DOHH2 (cell line): Measurements from ENCODE around the gene MALT1.

Experiments
- H3F3A ChIP-seq: fragments of 200-600 bp; sonication (generic), shearing (Covaris generic); 2 replicates; pipeline ENCODE4 v1.6.0; 2016; ENCODE audit warnings: antibody characterized with exemption, mild to moderate bottlenecking; ENCODE audit not compliant: control insufficient read depth, insufficient read depth
- H3K27ac ChIP-seq: fragments of 200-600 bp; sonication (generic); 2 replicates; pipeline ENCODE4 v1.5.1; 2014; ENCODE audit warnings: low read depth, mild to moderate bottlenecking, low read length, moderate library complexity
- H3K27me3 ChIP-seq: fragments of 200-600 bp; sonication (generic); 2 replicates; pipeline ENCODE4 v1.6.1; 2014; ENCODE audit warnings: mild to moderate bottlenecking, low read length, mixed read lengths; ENCODE audit not compliant: control insufficient read depth
- H3K36me3 ChIP-seq: fragments of 200-600 bp; sonication (generic); 2 replicates; pipeline ENCODE4 v1.6.1; 2014; ENCODE audit warnings: mild to moderate bottlenecking, low read length, moderate library complexity, mixed read lengths; ENCODE audit not compliant: control insufficient read depth
- H3K4me1 ChIP-seq: fragments of 200-600 bp; sonication (generic); 2 replicates; pipeline ENCODE4 v1.6.1; 2014; ENCODE audit warnings: mild to moderate bottlenecking, low read length, mixed read lengths; ENCODE audit not compliant: control insufficient read depth
- H3K4me2 ChIP-seq: fragments of 200-600 bp; sonication (generic); 2 replicates; pipeline ENCODE4 v1.6.0; 2014; ENCODE audit warnings: mild to moderate bottlenecking, low read length, moderate library complexity
- H3K4me3 ChIP-seq: fragments of 200-600 bp; sonication (generic); 2 replicates; pipeline ENCODE4 v1.5.1; 2014; ENCODE audit warnings: mild to moderate bottlenecking, low read length, mixed read lengths
- H3K79me2 ChIP-seq: fragments of 200-600 bp; sonication (generic); 2 replicates; pipeline ENCODE4 v1.6.1; 2014; ENCODE audit warnings: mild to moderate bottlenecking, low read length, mixed read lengths; ENCODE audit not compliant: control insufficient read depth
- H3K9me2 ChIP-seq: fragments of 200-600 bp; sonication (generic); replicated peaks from 2 replicates; pipeline ENCODE4 v1.6.1; 2014; ENCODE audit warnings: mild to moderate bottlenecking, low read length, mixed read lengths; ENCODE audit not compliant: control insufficient read depth
- H3K9me3 ChIP-seq: fragments of 200-600 bp; sonication (generic); 2 replicates; pipeline ENCODE4 v1.6.1; 2014; ENCODE audit warnings: antibody characterized with exemption, low read length, mixed read lengths; ENCODE audit not compliant: control insufficient read depth, insufficient read depth
- H4K20me1 ChIP-seq: fragments of 200-600 bp; sonication (generic); 2 replicates; pipeline ENCODE4 v1.6.0; 2014; ENCODE audit warnings: low read depth, mild to moderate bottlenecking, antibody characterized with exemption, low read length, moderate library complexity; ENCODE audit not compliant: control insufficient read depth, insufficient read depth
- CTCF ChIP-seq: fragments of 200-600 bp; sonication (generic); IDR thresholded peaks from one replicate; pipeline ENCODE4 v1.5.1; 2014; ENCODE audit warnings: antibody characterized with exemption, mild to moderate bottlenecking, low read depth, low read length; ENCODE audit not compliant: poor library complexity, severe bottlenecking
- EZH2phosphoT487 ChIP-seq: fragments of 200-600 bp; sonication (generic); IDR thresholded peaks from 2 replicates; pipeline ENCODE4 v1.6.1; 2017; ENCODE audit warnings: borderline replicate concordance, mild to moderate bottlenecking, antibody characterized with exemption, low read length, moderate library complexity, mixed read lengths

Gene MALT1

GRCh38 chr18:58726671-58727070 is 55.4 kb downstream of the MALT1 start:
- no peaks in the 10 kb centered on the region for H3K4me1 ChIP-seq
- no peaks in the 10 kb centered on the region for H3K79me2 ChIP-seq

GRCh38 chr18:58727776-58728500 is 56.7 kb downstream of the MALT1 start:
- no peak overlapping the region for H3K4me3 ChIP-seq
- H3K36me3 ChIP-seq: peaks cover 4% of the 10 kb centered on the region; the same call in 1 of the 2 replicates
- no peak for TF ChIP-seq EZH2phosphoT487
- H3K4me1 ChIP-seq: no peaks in the 10 kb centered on the region
- no peaks in the 10 kb centered on the region for H3K9me3 ChIP-seq
- no peaks in the 10 kb centered on the region for H3K79me2 ChIP-seq
- H3K27ac ChIP-seq: no peak overlapping the region
- H4K20me1 ChIP-seq: no peaks in the 10 kb centered on the region
- H3F3A ChIP-seq: no peaks in the 10 kb centered on the region
- no peaks in the 10 kb centered on the region for H3K9me2 ChIP-seq
- H3K27me3 ChIP-seq: no peaks in the 10 kb centered on the region
- no peak overlapping the region for H3K4me2 ChIP-seq

More at GRCh38 chr18:58726671-58727070, 55.4 kb downstream of the MALT1 start:
- peaks cover 6% of the 10 kb centered on the region; the same call in 1 of the 2 replicates for H3K36me3 ChIP-seq
- no peak overlapping the region for H3K27ac ChIP-seq
- TF ChIP-seq CTCF (no peak), EZH2phosphoT487 (no peak)
- H3F3A ChIP-seq: no peaks in the 10 kb centered on the region
- H3K9me2 ChIP-seq: no peaks in the 10 kb centered on the region
- no peaks in the 10 kb centered on the region for H3K9me3 ChIP-seq
- H3K4me3 ChIP-seq: no peak overlapping the region
- no peak overlapping the region for H3K4me2 ChIP-seq
- H4K20me1 ChIP-seq: no peaks in the 10 kb centered on the region
- H3K27me3 ChIP-seq: no peaks in the 10 kb centered on the region

GRCh38 chr18:58728719-58729118 is 57.5 kb downstream of the MALT1 start:
- H3K4me1 ChIP-seq: no peaks in the 10 kb centered on the region
- no peaks in the 10 kb centered on the region for H3F3A ChIP-seq
- H3K4me2 ChIP-seq: no peak overlapping the region
- no peaks in the 10 kb centered on the region for H4K20me1 ChIP-seq
- H3K9me2 ChIP-seq: no peaks in the 10 kb centered on the region
- H3K27ac ChIP-seq: no peak overlapping the region
- no peaks in the 10 kb centered on the region for H3K79me2 ChIP-seq
- H3K27me3 ChIP-seq: no peaks in the 10 kb centered on the region
- no peak for TF ChIP-seq CTCF
- no peak for TF ChIP-seq EZH2phosphoT487
- no peaks in the 10 kb centered on the region for H3K9me3 ChIP-seq
- peaks cover 9% of the 10 kb centered on the region for H3K36me3 ChIP-seq
- H3K4me3 ChIP-seq: no peak overlapping the region

GRCh38 chr18:58730618-58731017 is 59.4 kb downstream of the MALT1 start:
- Histone ChIP-seq H3K79me2 (no peaks in the 10 kb centered on the region), H3K27me3 (no peaks in the 10 kb centered on the region), H3K4me2 (no peak overlapping the region), H4K20me1 (no peaks in the 10 kb centered on the region), H3F3A (no peaks in the 10 kb centered on the region), H3K36me3 (peaks cover 18% of the 10 kb centered on the region), H3K27ac (no peak overlapping the region), H3K9me3 (no peaks in the 10 kb centered on the region), H3K9me2 (no peaks in the 10 kb centered on the region), H3K4me1 (no peaks in the 10 kb centered on the region), H3K4me3 (no peak overlapping the region)
- TF ChIP-seq CTCF (no peak), EZH2phosphoT487 (no peak)
